WERI-Rb-1 (cell line): ENCODE data around the gene TGFB2.

Source experiments
- DNase-seq: peaks from one replicate; pipeline ENCODE4 v3.0.0-alpha.2; 2020
- H3K27ac ChIP-seq: fragments of 250-450 bp; sonication (Bioruptor Pico); 2 replicates; pipeline ENCODE4 v1.5.1; 2020; ENCODE audit warnings: mild to moderate bottlenecking, moderate library complexity
- H3K27me3 ChIP-seq: fragments of 250-450 bp; sonication (Bioruptor Pico); 2 replicates; pipeline ENCODE4 v1.5.1; 2021; ENCODE audit warnings: mild to moderate bottlenecking, low read depth, moderate library complexity; ENCODE audit not compliant: insufficient read depth, severe bottlenecking
- H3K36me3 ChIP-seq: fragments of 250-450 bp; sonication (Bioruptor Pico); 2 replicates; pipeline ENCODE4 v1.5.1; 2020; ENCODE audit warnings: mild to moderate bottlenecking, moderate library complexity
- H3K4me3 ChIP-seq: 2 replicates; pipeline ENCODE4 v1.5.1; 2011; ENCODE audit warnings: low read depth, mild to moderate bottlenecking, control low read depth, low read length
- H3K9me3 ChIP-seq: fragments of 250-450 bp; sonication (Bioruptor Pico); 2 replicates; pipeline ENCODE4 v1.5.1; 2021; ENCODE audit warnings: mild to moderate bottlenecking, moderate library complexity; ENCODE audit not compliant: severe bottlenecking
- TF ChIP-seq, protein P1 (sequence below): IDR thresholded peaks from 2 replicates; pipeline ENCODE4 v1.5.1; 2011; ENCODE audit warnings: low read depth, mild to moderate bottlenecking, control low read depth, inconsistent platforms, low read length

TGFB2 gene

DNA sequence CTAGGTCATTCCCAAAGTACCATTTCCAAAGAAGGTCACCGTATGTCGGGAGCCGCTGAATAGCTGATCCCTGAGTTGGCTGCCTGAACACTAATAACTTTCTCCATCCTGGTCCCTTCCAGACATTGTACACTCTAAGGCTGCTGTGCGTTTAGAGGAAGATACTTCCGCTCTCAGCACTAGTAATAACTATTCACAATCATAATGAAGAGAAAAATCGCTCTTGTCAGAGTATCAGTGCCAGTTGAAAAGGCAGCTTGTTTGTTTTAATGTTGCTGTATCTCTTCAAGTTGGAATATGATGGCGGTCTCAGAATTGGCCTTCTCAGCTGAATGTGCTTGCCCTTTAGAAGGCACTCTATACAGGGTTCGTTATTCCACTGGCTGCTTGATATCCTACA is 43.5 kb downstream of the TGFB2 start:
- Histone ChIP-seq H3K4me3 (no peak overlapping the region), H3K27ac (peak overlapping the region; percentile 39), H3K9me3 (no peaks in the 10 kb centered on the region), H3K36me3 (no peaks in the 10 kb centered on the region), H3K27me3 (no peaks in the 10 kb centered on the region)
- no peak for DNase-seq
- TF ChIP-seq, protein P1, sequence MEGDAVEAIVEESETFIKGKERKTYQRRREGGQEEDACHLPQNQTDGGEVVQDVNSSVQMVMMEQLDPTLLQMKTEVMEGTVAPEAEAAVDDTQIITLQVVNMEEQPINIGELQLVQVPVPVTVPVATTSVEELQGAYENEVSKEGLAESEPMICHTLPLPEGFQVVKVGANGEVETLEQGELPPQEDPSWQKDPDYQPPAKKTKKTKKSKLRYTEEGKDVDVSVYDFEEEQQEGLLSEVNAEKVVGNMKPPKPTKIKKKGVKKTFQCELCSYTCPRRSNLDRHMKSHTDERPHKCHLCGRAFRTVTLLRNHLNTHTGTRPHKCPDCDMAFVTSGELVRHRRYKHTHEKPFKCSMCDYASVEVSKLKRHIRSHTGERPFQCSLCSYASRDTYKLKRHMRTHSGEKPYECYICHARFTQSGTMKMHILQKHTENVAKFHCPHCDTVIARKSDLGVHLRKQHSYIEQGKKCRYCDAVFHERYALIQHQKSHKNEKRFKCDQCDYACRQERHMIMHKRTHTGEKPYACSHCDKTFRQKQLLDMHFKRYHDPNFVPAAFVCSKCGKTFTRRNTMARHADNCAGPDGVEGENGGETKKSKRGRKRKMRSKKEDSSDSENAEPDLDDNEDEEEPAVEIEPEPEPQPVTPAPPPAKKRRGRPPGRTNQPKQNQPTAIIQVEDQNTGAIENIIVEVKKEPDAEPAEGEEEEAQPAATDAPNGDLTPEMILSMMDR: no peak

DNA sequence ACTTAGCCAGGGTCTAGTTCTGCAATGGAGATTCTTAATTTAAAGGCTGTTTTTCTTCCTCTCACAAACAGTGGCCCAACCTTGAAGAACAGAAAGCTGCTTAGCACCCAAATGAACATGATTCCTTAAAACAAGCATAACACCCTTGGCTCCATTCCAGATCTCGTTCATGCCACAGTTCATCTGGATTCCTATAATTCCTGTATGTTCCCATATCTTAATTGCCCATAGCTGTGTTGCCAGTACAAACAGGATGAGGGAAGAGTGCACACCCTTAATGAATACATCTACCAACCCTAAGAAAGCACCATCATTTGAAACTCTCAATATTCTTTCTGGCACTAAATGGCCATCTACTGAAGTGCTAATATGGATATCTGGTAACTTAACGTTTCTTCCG is 45.5 kb downstream of the TGFB2 start:
- no peak overlapping the region for H3K4me3 ChIP-seq
- DNase-seq: no peak
- no peaks in the 10 kb centered on the region for H3K36me3 ChIP-seq
- no peak overlapping the region for H3K27ac ChIP-seq
- H3K27me3 ChIP-seq: no peaks in the 10 kb centered on the region
- H3K9me3 ChIP-seq: no peaks in the 10 kb centered on the region
- TF ChIP-seq, protein P1: no peak

GRCh38 chr1:218392780-218393179 is 47.6 kb downstream of the TGFB2 start:
- peak; percentile 18 for DNase-seq
- Histone ChIP-seq H3K36me3 (no peaks in the 10 kb centered on the region), H3K27ac (no peak overlapping the region), H3K9me3 (no peaks in the 10 kb centered on the region), H3K27me3 (no peaks in the 10 kb centered on the region), H3K4me3 (no peak overlapping the region)
- TF ChIP-seq, protein P1: no peak

DNA sequence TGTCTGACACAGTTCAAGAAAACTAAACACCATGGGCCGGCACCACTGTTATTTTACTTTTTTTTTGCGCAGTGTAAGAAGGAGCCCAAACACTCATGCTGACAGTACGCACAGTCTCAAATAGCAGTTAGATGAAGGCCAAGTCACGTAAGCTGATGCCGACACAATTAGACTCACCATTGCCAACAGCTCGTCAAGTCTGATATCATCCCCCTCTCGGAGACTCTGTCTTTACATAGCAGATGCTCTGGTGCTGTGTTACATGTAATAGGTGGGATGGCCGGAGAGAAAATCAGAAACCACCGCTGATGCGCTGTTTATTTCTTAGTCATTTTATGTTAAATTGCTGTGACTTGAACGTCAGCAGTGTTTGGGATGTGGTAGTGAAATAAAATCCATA is 49.3 kb downstream of the TGFB2 start:
- Histone ChIP-seq H3K9me3 (no peaks in the 10 kb centered on the region), H3K36me3 (no peaks in the 10 kb centered on the region), H3K27me3 (no peaks in the 10 kb centered on the region), H3K4me3 (no peak overlapping the region), H3K27ac (no peak overlapping the region)
- no peak for DNase-seq
- TF ChIP-seq, protein P1: no peak

DNA sequence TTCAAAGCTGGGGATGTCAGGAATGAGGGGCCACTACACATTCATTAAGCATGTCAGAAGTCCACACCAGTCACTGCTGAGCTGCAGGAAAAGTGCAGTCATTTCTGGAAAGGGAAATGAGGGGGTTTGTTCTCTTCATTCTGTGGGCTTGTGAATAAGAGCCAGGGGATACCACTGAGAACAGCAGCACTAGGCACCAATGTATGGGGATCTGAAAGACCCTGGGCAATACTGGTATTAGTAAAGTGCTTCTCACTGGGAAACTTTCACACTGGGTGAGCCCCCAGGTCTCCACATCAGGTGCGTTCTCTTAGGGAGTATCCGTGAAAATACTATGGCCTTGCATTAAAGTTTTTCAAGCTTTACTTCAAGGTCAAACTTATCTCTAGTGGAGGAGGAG is 49.9 kb downstream of the TGFB2 start:
- Histone ChIP-seq H3K9me3 (no peaks in the 10 kb centered on the region), H3K27ac (no peak overlapping the region), H3K27me3 (no peaks in the 10 kb centered on the region), H3K36me3 (no peaks in the 10 kb centered on the region), H3K4me3 (no peak overlapping the region)
- no peak for DNase-seq
- TF ChIP-seq, protein P1: no peak

GRCh38 chr1:218395916-218396315 is 50.8 kb downstream of the TGFB2 start:
- Histone ChIP-seq H3K4me3 (no peak overlapping the region), H3K9me3 (no peaks in the 10 kb centered on the region), H3K36me3 (no peaks in the 10 kb centered on the region), H3K27ac (no peak overlapping the region), H3K27me3 (no peaks in the 10 kb centered on the region)
- DNase-seq: no peak
- TF ChIP-seq, protein P1: no peak
